ENCODE data around the gene TAPBP. TPM values are rescaled to one million over a fixed set of nuclear protein-coding genes. Genes with fewer than 3 reads are reported as not detected.

Gene TAPBP
- polyA plus RNA-seq, 3 donors: 138 to 228 (median 141) TPM

- H2AFZ ChIP-seq (ENCODE audit: insufficient read depth, low read depth, low read length, poor library complexity, severe bottlenecking): peak overlapping the region; percentile 84
- no peak for TF ChIP-seq CTCF (IDR thresholded peaks at IDR 0.05)
- peak overlapping the region; percentile 100 for H3K4me2 ChIP-seq (replicated peaks; ENCODE audit: extremely low read depth, low read length, poor library complexity, severe bottlenecking)
- no CpG with 5 or more reads among the region's 7 CpGs for WGBS (ENCODE audit: insufficient coverage)
- H3K9me3 ChIP-seq (replicated peaks in 1 of 2; ENCODE audit: control insufficient read depth in 1 of 2, insufficient read depth in 1 of 2, low read length in 2 of 2): no peaks in the 10 kb centered on the region
- Mint-ChIP-seq H3K27ac (peak overlapping the region in 6 of 7 donors; percentile 94 to 99 (median 96)), H3K36me3 (peaks cover 21 to 23% of the 10 kb centered on the region in 2 donors), H3K4me1 (peaks cover 45% of the 10 kb centered on the region), H3K9me3 (no peaks in the 10 kb centered on the region), H3K27me3 (ENCODE audit: low read depth in 3 of 3) (peaks cover 0 to 4% (median 3%) of the 10 kb centered on the region in 3 donors), H3K4me3 (peak overlapping the region; percentile 90 to 98)
- peaks cover 22 to 24% of the 10 kb centered on the region in 2 donors for H3K36me3 ChIP-seq (replicated peaks in 1 of 2; ENCODE audit: control insufficient read depth in 1 of 2, insufficient read depth in 2 of 2, low read length in 2 of 2)
- H3K9ac ChIP-seq (ENCODE audit: insufficient read depth, low read length, poor library complexity, severe bottlenecking): peak overlapping the region; percentile 82
- H3K27me3 ChIP-seq (ENCODE audit: control insufficient read depth in 2 of 2, insufficient read depth in 2 of 2, low read length in 2 of 2): no peaks in the 10 kb centered on the region
- H3K4me3 ChIP-seq (replicated peaks in 1 of 3; ENCODE audit: low read depth in 2 of 3, low read length in 3 of 3): peak overlapping the region; percentile 78 to 95 (median 86)
- DNase-seq: peak in 2 of 3 donors; percentile 20 to 31
- intact Hi-C loops (cut with micrococcal nuclease): no loop called here
- peak overlapping the region; percentile 84 to 97 for H3K27ac ChIP-seq (ENCODE audit: low read depth in 1 of 2, low read length in 2 of 2)
- H3K4me1 ChIP-seq (ENCODE audit: control insufficient read depth in 1 of 2, insufficient read depth in 2 of 2, low read length in 2 of 2): peaks cover 36 to 46% of the 10 kb centered on the region in 2 donors
- H4K20me1 ChIP-seq (ENCODE audit: insufficient read depth, low read length): peaks cover 26% of the 10 kb centered on the region
- peaks cover 37% of the 10 kb centered on the region for H3K79me2 ChIP-seq (ENCODE audit: insufficient read depth, low read length)
Observed at GRCh38 chr6:33324125-33324524, 10.2 kb upstream of the TAPBP start.

DNA sequence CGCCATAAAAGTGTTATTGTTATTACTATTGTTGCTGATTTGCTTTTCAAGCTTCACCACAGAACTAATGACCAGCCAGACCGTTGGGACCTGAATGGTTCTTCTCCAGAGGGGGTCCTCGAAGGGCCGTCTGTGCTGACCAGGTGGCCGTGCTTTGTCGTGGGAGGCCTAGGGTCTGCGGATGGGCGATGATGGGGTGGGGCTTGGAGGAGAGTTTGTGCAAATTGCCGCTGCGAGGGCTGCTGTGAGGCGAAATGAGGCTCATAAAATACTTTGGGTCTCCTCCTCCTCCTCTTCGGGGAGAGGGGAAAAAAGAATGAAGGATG is 9.7 kb upstream of the TAPBP start:
- no peaks in the 10 kb centered on the region for H3K27me3 ChIP-seq (ENCODE audit: control insufficient read depth in 2 of 2, insufficient read depth in 2 of 2, low read length in 2 of 2)
- H3K9ac ChIP-seq (ENCODE audit: insufficient read depth, low read length, poor library complexity, severe bottlenecking): peak overlapping the region; percentile 82
- Mint-ChIP-seq H3K4me1 (peaks cover 50% of the 10 kb centered on the region), H3K4me3 (peak overlapping the region; percentile 90 to 98), H3K27ac (peak overlapping the region; percentile 94 to 99 (median 97)), H3K9me3 (peaks cover 0 to 1% (median 0%) of the 10 kb centered on the region in 7 donors), H3K27me3 (ENCODE audit: low read depth in 3 of 3) (peaks cover 0 to 2% (median under 1%) of the 10 kb centered on the region in 3 donors), H3K36me3 (peaks cover 26 to 29% of the 10 kb centered on the region in 2 donors)
- no peak for TF ChIP-seq CTCF (IDR thresholded peaks at IDR 0.05)
- no peaks in the 10 kb centered on the region for H3K9me3 ChIP-seq (replicated peaks in 1 of 2; ENCODE audit: control insufficient read depth in 1 of 2, insufficient read depth in 1 of 2, low read length in 2 of 2)
- DNase-seq: no peak
- H3K27ac ChIP-seq (ENCODE audit: low read depth in 1 of 2, low read length in 2 of 2): peak overlapping the region; percentile 84 to 97
- WGBS (ENCODE audit: insufficient coverage): 0% methylated on average over 3 of the region's 12 CpGs
- peaks cover 32% of the 10 kb centered on the region for H4K20me1 ChIP-seq (ENCODE audit: insufficient read depth, low read length)
- intact Hi-C loops (cut with micrococcal nuclease): no loop called here
- peaks cover 41 to 51% of the 10 kb centered on the region in 2 donors for H3K4me1 ChIP-seq (ENCODE audit: control insufficient read depth in 1 of 2, insufficient read depth in 2 of 2, low read length in 2 of 2)
- H3K4me2 ChIP-seq (replicated peaks; ENCODE audit: extremely low read depth, low read length, poor library complexity, severe bottlenecking): peak overlapping the region; percentile 100
- peak overlapping the region; percentile 84 for H2AFZ ChIP-seq (ENCODE audit: insufficient read depth, low read depth, low read length, poor library complexity, severe bottlenecking)
- peaks cover 43% of the 10 kb centered on the region for H3K79me2 ChIP-seq (ENCODE audit: insufficient read depth, low read length)
- peaks cover 27 to 29% of the 10 kb centered on the region in 2 donors for H3K36me3 ChIP-seq (replicated peaks in 1 of 2; ENCODE audit: control insufficient read depth in 1 of 2, insufficient read depth in 2 of 2, low read length in 2 of 2)
- H3K4me3 ChIP-seq (replicated peaks in 1 of 3; ENCODE audit: low read depth in 2 of 3, low read length in 3 of 3): peak overlapping the region; percentile 78 to 95 (median 86)
